A673 (cell line): ENCODE measurements around the gene IL6. TPM values are rescaled to one million over a fixed set of nuclear protein-coding genes. Genes with fewer than 3 reads are reported as not detected.

Experiments used
- BruUV-seq: library from RNA; stranded (reverse); fragments of 400-500 nt; replicated peaks from 2 replicates; lab custom pipeline; 2021; lab: Mats Ljungman, UMichigan
- CTCF ChIA-PET: fragments of 300-600 bp; sonication (Branson Sonifier 250); formaldehyde crosslinking; loops from one replicate; lab custom pipeline; 2022; ENCODE audit warnings: antibody characterized with exemption; lab: Charles Lee
- POLR2A ChIA-PET: fragments of 300-600 bp; sonication (Branson Sonifier 250); formaldehyde crosslinking; loops from one replicate; lab custom pipeline; 2022; ENCODE audit warnings: antibody characterized with exemption; ENCODE audit not compliant: low non-redundant PET; lab: Charles Lee
- DNase-seq: peaks from one replicate; pipeline ENCODE4 v3.0.0-alpha.2; 2015; ENCODE audit warnings: low spot score
- H3K27ac ChIP-seq: fragments of 200-600 bp; sonication (generic); 2 replicates; pipeline ENCODE4 v1.5.1; 2016; ENCODE audit warnings: mixed run types, low read depth, mild to moderate bottlenecking, mixed read lengths, antibody characterized with exemption, low read length; ENCODE audit not compliant: poor library complexity, severe bottlenecking
- H3K27me3 ChIP-seq: fragments of 200-600 bp; sonication (generic); replicated peaks from 2 replicates; pipeline ENCODE4 v1.6.1; 2017; ENCODE audit warnings: mixed run types, low read depth, mild to moderate bottlenecking, mixed read lengths, antibody characterized with exemption, low read length; ENCODE audit not compliant: insufficient read depth, poor library complexity
- H3K36me3 ChIP-seq: fragments of 200-600 bp; sonication (generic); 2 replicates; pipeline ENCODE4 v1.6.1; 2016; ENCODE audit warnings: mixed run types, mild to moderate bottlenecking, mixed read lengths, antibody characterized with exemption, low read length; ENCODE audit not compliant: insufficient read depth, poor library complexity, severe bottlenecking
- H3K4me1 ChIP-seq: fragments of 200-600 bp; sonication (generic); 2 replicates; pipeline ENCODE4 v1.6.1; 2017; ENCODE audit warnings: mixed run types, mild to moderate bottlenecking, mixed read lengths, antibody characterized with exemption, low read length; ENCODE audit not compliant: insufficient read depth, poor library complexity, severe bottlenecking
- H3K4me3 ChIP-seq: fragments of 200-600 bp; sonication (generic); 2 replicates; pipeline ENCODE4 v1.5.1; 2016; ENCODE audit warnings: low read depth, mixed run types, mild to moderate bottlenecking, mixed read lengths, low read length; ENCODE audit not compliant: poor library complexity, severe bottlenecking
- H3K9me3 ChIP-seq: fragments of 200-600 bp; sonication (generic); 2 replicates; pipeline ENCODE4 v1.6.1; 2016; ENCODE audit warnings: mixed run types, low read depth, mild to moderate bottlenecking, mixed read lengths, antibody characterized with exemption, low read length; ENCODE audit not compliant: poor library complexity, severe bottlenecking
- EZH2 ChIP-seq: fragments of 200-600 bp; sonication (generic); IDR thresholded peaks from 2 replicates; pipeline ENCODE4 v1.6.1; 2017; ENCODE audit warnings: borderline replicate concordance, low read depth, mild to moderate bottlenecking, mixed read lengths, antibody characterized with exemption, low read length; ENCODE audit not compliant: poor library complexity, severe bottlenecking
- intact Hi-C: fragments of 100-400 bp; cut with micrococcal nuclease; formaldehyde crosslinking; loops from one replicate; pipeline ENCODE4 v1.10.0; 2022; ENCODE audit not compliant: unreplicated experiment
- total RNA-seq: library from RNA; stranded (reverse); gene quantifications from 2 replicates; pipeline ENCODE4 v1.2.3, GENCODE V29; 2021
- TF ChIP-seq, protein P1 (sequence below): fragments of 300-800, 200-600 bp; sonication (generic); conservative IDR thresholded peaks from 2 replicates; pipeline ENCODE4 v1.5.1; 2017; ENCODE audit warnings: low read depth, mild to moderate bottlenecking, antibody characterized with exemption, low read length, moderate library complexity, mixed read lengths

Gene IL6
- total RNA-seq, 1 experiment from 2014 or later: not detected

DNA sequence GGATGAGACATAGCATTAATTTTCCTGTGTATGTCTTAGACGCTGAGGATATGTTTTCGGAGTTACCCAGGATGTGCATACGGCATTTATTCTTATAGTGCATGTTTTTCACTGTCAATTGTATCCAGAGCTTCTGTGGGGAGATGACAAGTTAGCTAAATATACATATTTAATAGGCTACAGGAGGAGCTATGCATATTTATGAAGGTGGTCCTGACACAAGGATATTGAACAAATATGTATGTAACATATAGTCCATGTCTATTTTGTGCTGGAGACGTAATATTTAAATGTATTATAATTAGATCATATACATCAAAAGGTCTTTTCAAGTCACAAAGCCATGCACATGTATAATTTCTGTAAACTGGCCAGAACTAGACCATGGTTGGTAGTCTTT is 16.0 kb downstream of the IL6 start:
- ChIA-PET POLR2A (no interaction called here), CTCF (no interaction called here)
- Histone ChIP-seq H3K27me3 (no peaks in the 10 kb centered on the region), H3K4me1 (no peaks in the 10 kb centered on the region), H3K27ac (no peak overlapping the region), H3K9me3 (no peaks in the 10 kb centered on the region), H3K4me3 (no peak overlapping the region), H3K36me3 (no peaks in the 10 kb centered on the region)
- DNase-seq: no peak
- no TSS peak for BruUV-seq
- intact Hi-C loops: no loop called here
- no peak for TF ChIP-seq EZH2
- TF ChIP-seq, protein P1, sequence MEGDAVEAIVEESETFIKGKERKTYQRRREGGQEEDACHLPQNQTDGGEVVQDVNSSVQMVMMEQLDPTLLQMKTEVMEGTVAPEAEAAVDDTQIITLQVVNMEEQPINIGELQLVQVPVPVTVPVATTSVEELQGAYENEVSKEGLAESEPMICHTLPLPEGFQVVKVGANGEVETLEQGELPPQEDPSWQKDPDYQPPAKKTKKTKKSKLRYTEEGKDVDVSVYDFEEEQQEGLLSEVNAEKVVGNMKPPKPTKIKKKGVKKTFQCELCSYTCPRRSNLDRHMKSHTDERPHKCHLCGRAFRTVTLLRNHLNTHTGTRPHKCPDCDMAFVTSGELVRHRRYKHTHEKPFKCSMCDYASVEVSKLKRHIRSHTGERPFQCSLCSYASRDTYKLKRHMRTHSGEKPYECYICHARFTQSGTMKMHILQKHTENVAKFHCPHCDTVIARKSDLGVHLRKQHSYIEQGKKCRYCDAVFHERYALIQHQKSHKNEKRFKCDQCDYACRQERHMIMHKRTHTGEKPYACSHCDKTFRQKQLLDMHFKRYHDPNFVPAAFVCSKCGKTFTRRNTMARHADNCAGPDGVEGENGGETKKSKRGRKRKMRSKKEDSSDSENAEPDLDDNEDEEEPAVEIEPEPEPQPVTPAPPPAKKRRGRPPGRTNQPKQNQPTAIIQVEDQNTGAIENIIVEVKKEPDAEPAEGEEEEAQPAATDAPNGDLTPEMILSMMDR: no peak

DNA sequence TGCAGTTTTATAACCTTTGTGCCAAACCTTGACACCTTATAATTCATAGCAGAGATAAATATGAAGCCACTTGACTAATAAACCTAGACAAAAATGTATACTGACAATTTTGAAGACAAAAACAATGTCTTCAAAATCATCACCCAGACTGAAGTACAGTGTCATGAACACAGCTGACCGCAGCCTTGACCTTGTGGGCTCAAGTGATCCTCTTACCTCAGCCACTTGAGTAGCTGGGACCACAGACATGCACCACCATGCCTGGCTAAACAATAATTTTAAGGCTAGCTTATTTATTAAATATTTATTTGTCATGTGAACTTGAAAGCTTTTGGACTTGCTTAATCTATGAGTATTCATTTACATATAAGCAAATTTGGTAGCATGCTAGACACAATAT is 24.3 kb downstream of the IL6 start:
- Histone ChIP-seq H3K4me1 (no peaks in the 10 kb centered on the region), H3K27me3 (no peaks in the 10 kb centered on the region), H3K9me3 (no peaks in the 10 kb centered on the region), H3K36me3 (no peaks in the 10 kb centered on the region), H3K4me3 (no peak overlapping the region), H3K27ac (no peak overlapping the region)
- BruUV-seq: no TSS peak
- no peak for TF ChIP-seq EZH2
- TF ChIP-seq, protein P1: no peak
- intact Hi-C loops: no loop called here
- CTCF ChIA-PET: no interaction called here
- DNase-seq: no peak
- POLR2A ChIA-PET: no interaction called here

DNA sequence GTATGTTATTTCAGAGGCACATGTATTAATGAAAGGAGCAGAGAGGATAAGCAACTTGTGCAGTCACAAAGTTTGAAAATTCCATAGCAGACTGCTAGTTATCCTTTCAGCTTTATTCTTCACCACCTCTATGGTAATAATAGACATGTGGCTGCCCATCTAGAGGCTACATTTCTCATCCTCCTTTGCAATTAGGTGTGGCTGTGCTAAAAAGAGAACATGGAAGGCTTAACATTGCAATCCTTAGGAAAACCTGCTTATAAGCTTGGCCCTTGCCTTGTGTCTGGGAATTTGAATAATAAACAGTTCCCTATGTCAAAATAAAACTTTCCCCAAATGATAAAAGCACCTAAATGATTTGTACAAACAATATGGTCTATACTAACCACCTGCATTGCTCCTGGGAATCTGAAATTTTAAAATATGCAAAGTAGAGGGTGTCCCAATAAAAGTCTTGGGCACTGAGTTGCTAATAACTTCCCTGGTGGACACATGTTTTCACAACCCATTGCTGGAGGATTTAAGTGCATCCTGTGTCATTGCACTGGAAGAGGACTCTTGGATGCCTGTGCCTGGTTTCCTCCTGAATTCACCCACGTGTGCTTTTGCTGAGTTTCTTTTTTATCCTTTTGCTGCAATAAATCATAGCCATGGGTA is 30.5 kb downstream of the IL6 start:
- TF ChIP-seq, protein P1: no peak
- TF ChIP-seq EZH2: no peak
- intact Hi-C loops: no loop called here
- H3K27ac ChIP-seq: no peak overlapping the region
- H3K9me3 ChIP-seq: no peaks in the 10 kb centered on the region
- no TSS peak for BruUV-seq
- ChIA-PET POLR2A (no interaction called here), CTCF (no interaction called here)
- DNase-seq: no peak
- no peaks in the 10 kb centered on the region for H3K36me3 ChIP-seq
- no peak overlapping the region for H3K4me3 ChIP-seq
- no peaks in the 10 kb centered on the region for H3K27me3 ChIP-seq
- H3K4me1 ChIP-seq: no peaks in the 10 kb centered on the region
